B cell (primary cell): ENCODE results near the gene RAE1. TPM values are rescaled to one million over a fixed set of nuclear protein-coding genes. Genes with fewer than 3 reads are reported as not detected.

Source experiments
- ATAC-seq: fragments of 200-7000 bp; cut with Tn5 transposase; one replicate; pipeline ENCODE4 v1.10.0; 2021; ENCODE audit warnings: low read depth, mild to moderate bottlenecking, moderate number of reproducible peaks, moderate library complexity
- CTCF ChIA-PET: fragments of 350-600 bp; sonication (Branson Sonifier 250); formaldehyde crosslinking; loops from one replicate; lab custom pipeline; 2021; ENCODE audit warnings: antibody characterized with exemption, inconsistent platforms; lab: Charles Lee
- POLR2A ChIA-PET: fragments of 350-600 bp; sonication (Branson Sonifier 250); formaldehyde crosslinking; loops from one replicate; lab custom pipeline; 2021; ENCODE audit warnings: antibody characterized with exemption; lab: Charles Lee
- DNase-seq: peaks from one replicate; pipeline ENCODE4 v3.0.0; 2013
- H2AFZ ChIP-seq: 2 replicates; pipeline ENCODE4 v1.6.1; 2012; ENCODE audit warnings: mild to moderate bottlenecking, low read depth, low read length; ENCODE audit not compliant: insufficient read depth, poor library complexity, severe bottlenecking
- H3K27ac ChIP-seq, 2 donors: 1 replicate in 1 of 2; 2 replicates in 1 of 2; pipeline ENCODE4 v1.5.1; 2012 to 2013; ENCODE audit warnings: low read length in 2 of 2, mild to moderate bottlenecking in 2 of 2, moderate library complexity in 1 of 2
- H3K27me3 ChIP-seq, 4 experiments: fragments of 200-600 bp in 1 of 4; sonication (generic) in 1 of 4; replicated peaks in 1 of 4; 1 replicate in 2 of 4; 2 replicates in 2 of 4; pipeline versions ENCODE4 v1.6.1 to v1.7.0; 2013 to 2016; ENCODE audit warnings: low read length in 3 of 4, mild to moderate bottlenecking in 2 of 4, mixed read lengths in 1 of 4, moderate library complexity in 1 of 4; ENCODE audit not compliant: insufficient read depth in 4 of 4, control insufficient read depth in 3 of 4; ENCODE audit errors: control extremely low read depth in 1 of 4
- H3K36me3 ChIP-seq, 2 experiments: replicated peaks in 1 of 2; 1 replicate in 1 of 2; 2 replicates in 1 of 2; pipeline versions ENCODE4 v1.6.1 to v1.7.1; 2013; ENCODE audit warnings: low read length in 1 of 2; ENCODE audit not compliant: insufficient read depth in 2 of 2, control insufficient read depth in 1 of 2; ENCODE audit errors: control extremely low read depth in 1 of 2, extremely low read depth in 1 of 2
- H3K4me1 ChIP-seq, 2 donors: fragments of 200-600 bp in 1 of 2; sonication (generic) in 1 of 2; 1 replicate in 1 of 2; 2 replicates in 1 of 2; pipeline versions ENCODE4 v1.5.1 to v1.6.1; 2013 to 2017; ENCODE audit warnings: low read length in 2 of 2; ENCODE audit not compliant: control insufficient read depth in 2 of 2, insufficient read depth in 2 of 2
- H3K4me2 ChIP-seq: replicated peaks from 2 replicates; pipeline ENCODE3; 2012; ENCODE audit warnings: mild to moderate bottlenecking, low read depth, low read length; ENCODE audit not compliant: poor library complexity, severe bottlenecking
- H3K4me3 ChIP-seq, 5 experiments: fragments of 200-600 bp in 1 of 5; sonication (generic) in 1 of 5; 1 replicate in 3 of 5; 2 replicates in 2 of 5; pipeline versions ENCODE4 v1.5.1 to v1.7.0; 2011 to 2016; ENCODE audit warnings: low read length in 4 of 5, mild to moderate bottlenecking in 4 of 5, low read depth in 2 of 5, control low read depth in 1 of 5, moderate library complexity in 1 of 5; ENCODE audit not compliant: insufficient read depth in 1 of 5; ENCODE audit errors: control extremely low read depth in 1 of 5, extremely low read depth in 1 of 5
- H3K79me2 ChIP-seq: fragments of 200-600 bp; sonication (generic); one replicate; pipeline ENCODE4 v1.6.0; 2016; ENCODE audit warnings: low read length; ENCODE audit not compliant: control insufficient read depth, insufficient read depth
- H3K9ac ChIP-seq: fragments of 200-600 bp; sonication (generic); 2 replicates; pipeline ENCODE4 v1.6.1; 2017; ENCODE audit warnings: mild to moderate bottlenecking, low read length, moderate library complexity
- H3K9me3 ChIP-seq, 3 donors: one replicate each; pipeline versions ENCODE4 v1.6.1 to v1.7.1; 2013; ENCODE audit warnings: low read length in 2 of 3; ENCODE audit not compliant: control insufficient read depth in 2 of 3, insufficient read depth in 1 of 3; ENCODE audit errors: control extremely low read depth in 1 of 3
- H4K20me1 ChIP-seq: 2 replicates; pipeline ENCODE4 v1.6.0; 2012; ENCODE audit warnings: mild to moderate bottlenecking, low read length; ENCODE audit not compliant: insufficient read depth, control insufficient read depth, poor library complexity, severe bottlenecking
- H3K27ac Mint-ChIP-seq: one replicate; pipeline ENCODE4 v1.8.0; 2021; ENCODE audit warnings: mixed read lengths
- H3K27me3 Mint-ChIP-seq: one replicate; pipeline ENCODE4 v1.8.0; 2021; ENCODE audit warnings: mixed read lengths
- H3K4me1 Mint-ChIP-seq: one replicate; pipeline ENCODE4 v1.8.0; 2021; ENCODE audit warnings: mixed read lengths
- H3K4me3 Mint-ChIP-seq: one replicate; pipeline ENCODE4 v1.8.0; 2021; ENCODE audit warnings: mixed read lengths
- H3K9me3 Mint-ChIP-seq: one replicate; pipeline ENCODE4 v1.8.0; 2022; ENCODE audit warnings: mixed read lengths; ENCODE audit not compliant: insufficient read depth
- EZH2 ChIP-seq: IDR thresholded peaks from 2 replicates; pipeline ENCODE4 v1.6.1; 2012; ENCODE audit warnings: borderline replicate concordance, low read depth, mild to moderate bottlenecking, moderate library complexity, low read length; ENCODE audit not compliant: insufficient read depth, poor library complexity, severe bottlenecking
- whole genome bisulfite sequencing: methylation state at CpG from one replicate; pipeline ENCODE4 v1.1.5; 2013; ENCODE audit warnings: missing lambda C conversion rate; ENCODE audit not compliant: insufficient coverage; 5-methylcytosine and 5-hydroxymethylcytosine counted together
- intact Hi-C: fragments of 100-400 bp; cut with micrococcal nuclease; formaldehyde crosslinking; loops from one replicate; pipeline ENCODE4 v1.10.0; 2022
- polyA plus RNA-seq: library from polyadenylated mRNA; depleted of rRNA; stranded (reverse); fragments of >200 nt; gene quantifications from 2 replicates; pipeline ENCODE4 v1.2.3, GENCODE V29; 2012
- total RNA-seq, 2 donors: library from RNA; stranded (reverse); fragments of 120-200 nt in 1 of 2; gene quantifications; 1 replicate in 1 of 2; 2 replicates in 1 of 2; pipeline versions ENCODE4 v1.2.3 to v1.2.4, GENCODE V29; 2013 to 2022
- TF ChIP-seq, protein P1 (sequence below): fragments of 200-600 bp; IDR thresholded peaks from one replicate; pipeline ENCODE4 v1.8.0; 2022; ENCODE audit warnings: antibody characterized with exemption, mild to moderate bottlenecking

RAE1 gene
- total and polyA plus RNA-seq, 2 donors (not counting 1 experiment from before 2014, with no cell fraction given), result 32.6 to 33.3 TPM

DNA sequence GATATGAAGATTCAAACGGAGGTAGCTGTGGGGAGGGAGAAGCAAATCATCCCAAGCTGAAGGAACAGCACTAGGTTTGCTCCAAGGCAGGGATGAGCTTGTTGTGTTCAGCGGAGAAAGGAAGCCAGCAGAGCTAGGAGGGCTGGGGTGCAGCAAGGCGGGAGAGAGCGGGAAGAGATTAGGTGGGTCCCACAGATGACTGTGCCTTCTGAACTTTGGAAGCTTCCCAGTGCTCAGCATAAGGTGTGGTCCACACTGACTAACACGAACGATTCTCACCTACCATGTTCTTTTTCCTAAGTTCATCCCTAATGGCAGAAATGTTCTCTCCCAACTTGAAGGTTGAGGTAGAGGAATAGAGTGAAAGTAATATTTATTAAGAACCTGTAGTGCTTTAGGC is 1.2 kb downstream of the RAE1 start:
- H3K4me2 ChIP-seq, result peak overlapping the region; percentile 70
- WGBS, result 88% methylated on average over 3 of the region's 6 CpGs
- H3K9ac ChIP-seq, result no peak overlapping the region
- DNase-seq (no peak), ATAC-seq (no peak)
- Mint-ChIP-seq H3K4me3 (peak overlapping the region; percentile 92), H3K9me3 (no peaks in the 10 kb centered on the region), H3K27ac (no peak overlapping the region), H3K27me3 (no peaks in the 10 kb centered on the region), H3K4me1 (peaks cover 22% of the 10 kb centered on the region)
- no peaks in the 10 kb centered on the region for H3K27me3 ChIP-seq
- peaks cover 38% of the 10 kb centered on the region for H4K20me1 ChIP-seq
- TF ChIP-seq, protein P1, sequence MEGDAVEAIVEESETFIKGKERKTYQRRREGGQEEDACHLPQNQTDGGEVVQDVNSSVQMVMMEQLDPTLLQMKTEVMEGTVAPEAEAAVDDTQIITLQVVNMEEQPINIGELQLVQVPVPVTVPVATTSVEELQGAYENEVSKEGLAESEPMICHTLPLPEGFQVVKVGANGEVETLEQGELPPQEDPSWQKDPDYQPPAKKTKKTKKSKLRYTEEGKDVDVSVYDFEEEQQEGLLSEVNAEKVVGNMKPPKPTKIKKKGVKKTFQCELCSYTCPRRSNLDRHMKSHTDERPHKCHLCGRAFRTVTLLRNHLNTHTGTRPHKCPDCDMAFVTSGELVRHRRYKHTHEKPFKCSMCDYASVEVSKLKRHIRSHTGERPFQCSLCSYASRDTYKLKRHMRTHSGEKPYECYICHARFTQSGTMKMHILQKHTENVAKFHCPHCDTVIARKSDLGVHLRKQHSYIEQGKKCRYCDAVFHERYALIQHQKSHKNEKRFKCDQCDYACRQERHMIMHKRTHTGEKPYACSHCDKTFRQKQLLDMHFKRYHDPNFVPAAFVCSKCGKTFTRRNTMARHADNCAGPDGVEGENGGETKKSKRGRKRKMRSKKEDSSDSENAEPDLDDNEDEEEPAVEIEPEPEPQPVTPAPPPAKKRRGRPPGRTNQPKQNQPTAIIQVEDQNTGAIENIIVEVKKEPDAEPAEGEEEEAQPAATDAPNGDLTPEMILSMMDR, result no peak
- TF ChIP-seq EZH2, result no peak
- H2AFZ ChIP-seq, result no peak overlapping the region
- no peak overlapping the region for H3K4me3 ChIP-seq
- ChIA-PET CTCF (no interaction called here), POLR2A (no interaction called here)
- H3K4me1 ChIP-seq, result peaks cover 9 to 18% of the 10 kb centered on the region in 2 donors
- H3K27ac ChIP-seq, result no peak overlapping the region
- intact Hi-C loops, result no loop called here
- peaks cover 14 to 39% of the 10 kb centered on the region in 2 experiments for H3K36me3 ChIP-seq
- no peaks in the 10 kb centered on the region for H3K9me3 ChIP-seq
- peaks cover 42% of the 10 kb centered on the region for H3K79me2 ChIP-seq

- POLR2A ChIA-PET, result no interaction called here
- H3K9me3 ChIP-seq, result no peaks in the 10 kb centered on the region
- H3K79me2 ChIP-seq, result peaks cover 42% of the 10 kb centered on the region
- TF ChIP-seq, protein P1, result no peak
- TF ChIP-seq EZH2, result no peak
- no peak overlapping the region for H2AFZ ChIP-seq
- Mint-ChIP-seq H3K27ac (no peak overlapping the region), H3K4me1 (peaks cover 22% of the 10 kb centered on the region), H3K9me3 (no peaks in the 10 kb centered on the region), H3K27me3 (no peaks in the 10 kb centered on the region), H3K4me3 (peak overlapping the region; percentile 39)
- H4K20me1 ChIP-seq, result peaks cover 38% of the 10 kb centered on the region
- ATAC-seq, result no peak
- H3K9ac ChIP-seq, result no peak overlapping the region
- H3K4me3 ChIP-seq, result no peak overlapping the region
- H3K4me1 ChIP-seq, result peaks cover 9 to 18% of the 10 kb centered on the region in 2 donors
- DNase-seq, result no peak
- H3K27ac ChIP-seq, result no peak overlapping the region
- no peak overlapping the region for H3K4me2 ChIP-seq
- no peaks in the 10 kb centered on the region for H3K27me3 ChIP-seq
- CTCF ChIA-PET, result interaction anchor here (1.1 to 1.2 kb wide), 2 partner anchors 16 to 803 kb away, joined by 3 to 6 read pairs; no protein-coding TSS in a partner anchor
- intact Hi-C loops, result no loop called here
- peaks cover 14 to 39% of the 10 kb centered on the region in 2 experiments for H3K36me3 ChIP-seq
- WGBS, result 98% methylated on average over 6 of the region's 9 CpGs
These were observed 2.3 kb downstream of the RAE1 start for GRCh38 chr20:57353351-57353750.
